ENCODE results near the gene C6orf118. TPM values are rescaled to one million over a fixed set of nuclear protein-coding genes. Genes with fewer than 3 reads are reported as not detected.

Gene C6orf118
- total RNA-seq, 1 donor from 2014 or later, result 6.5 TPM

DNA sequence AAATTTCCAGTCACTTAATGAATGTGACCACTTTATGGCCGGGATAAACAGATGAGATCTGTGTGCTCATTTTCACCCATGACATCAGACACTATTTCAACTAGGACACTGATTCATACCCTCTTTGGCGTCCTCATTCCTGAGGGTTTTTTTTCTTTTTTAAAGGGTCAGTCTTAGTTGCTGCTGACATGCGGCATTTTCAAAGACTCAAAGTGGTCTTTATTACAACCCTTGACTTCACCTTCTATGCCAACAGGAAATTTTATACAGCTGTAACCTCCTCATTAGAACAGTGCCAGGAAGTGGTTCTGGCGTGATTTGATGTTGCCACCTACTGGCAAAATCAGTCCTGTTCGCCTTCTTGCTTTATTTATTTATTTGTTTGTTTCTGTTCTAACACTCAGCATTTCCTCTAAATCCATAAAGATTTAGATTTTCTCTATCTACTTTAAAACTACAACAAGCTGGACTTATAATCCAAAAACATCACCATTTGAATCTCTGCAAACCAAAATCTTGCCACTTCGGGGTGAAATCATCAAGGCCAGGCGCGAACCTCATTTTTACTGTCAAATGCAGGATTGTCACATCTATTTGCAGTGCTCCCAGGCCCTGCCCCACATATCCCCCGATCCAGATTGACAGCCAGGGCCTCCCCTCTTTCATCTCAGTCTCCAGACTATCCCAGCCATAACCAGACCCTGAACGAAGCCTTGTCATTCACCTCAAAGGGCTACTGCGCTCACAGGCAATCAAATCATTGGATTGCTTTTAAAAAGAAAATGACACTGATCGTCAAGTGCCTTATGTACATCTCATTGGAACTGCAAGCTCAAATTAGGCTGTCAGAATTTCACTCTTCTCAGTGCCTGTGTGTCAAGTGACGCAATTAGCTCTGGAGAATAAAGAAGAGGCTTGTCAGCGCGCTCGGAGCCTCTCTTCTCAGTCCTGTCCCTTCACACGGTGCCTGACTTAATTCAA, 77.5 kb downstream of the C6orf118 start:
- Histone ChIP-seq H3K27me3 (ENCODE audit: low read depth) (no peaks in the 10 kb centered on the region), H3K9me3 (peaks cover 4% of the 10 kb centered on the region), H3K4me3 (no peak overlapping the region), H3K27ac (no peak overlapping the region), H3K4me1 (no peaks in the 10 kb centered on the region), H3K36me3 (no peaks in the 10 kb centered on the region)
- DNase-seq (no peak), ATAC-seq (peak; percentile 24 to 48)
- intact Hi-C loops (cut with DNase I), result no loop called here
- TF ChIP-seq, protein P1, sequence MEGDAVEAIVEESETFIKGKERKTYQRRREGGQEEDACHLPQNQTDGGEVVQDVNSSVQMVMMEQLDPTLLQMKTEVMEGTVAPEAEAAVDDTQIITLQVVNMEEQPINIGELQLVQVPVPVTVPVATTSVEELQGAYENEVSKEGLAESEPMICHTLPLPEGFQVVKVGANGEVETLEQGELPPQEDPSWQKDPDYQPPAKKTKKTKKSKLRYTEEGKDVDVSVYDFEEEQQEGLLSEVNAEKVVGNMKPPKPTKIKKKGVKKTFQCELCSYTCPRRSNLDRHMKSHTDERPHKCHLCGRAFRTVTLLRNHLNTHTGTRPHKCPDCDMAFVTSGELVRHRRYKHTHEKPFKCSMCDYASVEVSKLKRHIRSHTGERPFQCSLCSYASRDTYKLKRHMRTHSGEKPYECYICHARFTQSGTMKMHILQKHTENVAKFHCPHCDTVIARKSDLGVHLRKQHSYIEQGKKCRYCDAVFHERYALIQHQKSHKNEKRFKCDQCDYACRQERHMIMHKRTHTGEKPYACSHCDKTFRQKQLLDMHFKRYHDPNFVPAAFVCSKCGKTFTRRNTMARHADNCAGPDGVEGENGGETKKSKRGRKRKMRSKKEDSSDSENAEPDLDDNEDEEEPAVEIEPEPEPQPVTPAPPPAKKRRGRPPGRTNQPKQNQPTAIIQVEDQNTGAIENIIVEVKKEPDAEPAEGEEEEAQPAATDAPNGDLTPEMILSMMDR (IDR thresholded peaks at IDR 0.05), result peak; percentile 30

DNA sequence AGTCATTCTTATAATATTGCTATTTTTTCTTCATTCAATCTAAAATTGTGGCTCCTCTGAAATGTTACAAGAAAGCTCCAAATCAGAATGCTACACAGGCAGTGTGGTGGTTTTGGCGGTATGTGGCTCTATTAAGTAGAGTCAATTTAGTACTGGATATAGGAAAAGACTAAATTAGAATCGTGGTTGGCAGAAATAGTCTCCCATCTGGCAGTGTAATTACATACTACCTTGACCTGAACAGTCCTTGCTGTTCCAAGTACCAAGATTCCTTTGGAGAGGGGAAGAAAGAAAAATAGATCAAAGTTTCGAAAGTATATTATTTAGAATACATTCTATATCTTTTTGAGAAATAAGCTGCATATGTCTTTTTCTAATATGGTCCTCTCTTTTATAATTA, 78.2 kb downstream of the C6orf118 start:
- no peaks in the 10 kb centered on the region for H3K36me3 ChIP-seq
- peaks cover under 1% of the 10 kb centered on the region for H3K9me3 ChIP-seq
- TF ChIP-seq, protein P1 (IDR thresholded peaks at IDR 0.05), result no peak
- no peak for DNase-seq
- H3K27ac ChIP-seq, result no peak overlapping the region
- intact Hi-C loops (cut with DNase I), result no loop called here
- H3K4me1 ChIP-seq, result no peaks in the 10 kb centered on the region
- no peak for ATAC-seq
- no peak overlapping the region for H3K4me3 ChIP-seq
- no peaks in the 10 kb centered on the region for H3K27me3 ChIP-seq (ENCODE audit: low read depth)
